Breast epithelium (tissue), 4 donors: ENCODE measurements around the gene TIMM44. TPM values are rescaled to one million over a fixed set of nuclear protein-coding genes. Genes with fewer than 3 reads are reported as not detected.

Experiments used
- DNase-seq, 2 donors: peaks; one replicate each; pipeline ENCODE4 v3.0.0-alpha.2; 2019; ENCODE audit warnings: low spot score in 2 of 2
- H3K27ac ChIP-seq, 2 donors: fragments of 200-600 bp; sonication (generic) in 1 of 2; one replicate each; pipeline ENCODE4 v1.5.1; 2016 to 2019; ENCODE audit warnings: mild to moderate bottlenecking in 1 of 2
- H3K27me3 ChIP-seq, 2 donors: fragments of 200-600 bp; sonication (generic) in 1 of 2; one replicate each; pipeline versions ENCODE4 v1.5.1 to v1.6.0; 2017 to 2019; ENCODE audit warnings: control low read depth in 1 of 2, mild to moderate bottlenecking in 1 of 2
- H3K36me3 ChIP-seq: fragments of 200-600 bp; one replicate; pipeline ENCODE4 v1.5.1; 2019
- H3K4me1 ChIP-seq, 2 donors: fragments of 200-600 bp; sonication (generic); one replicate each; pipeline ENCODE4 v1.5.1; 2016 to 2019; ENCODE audit warnings: control low read depth in 1 of 2
- H3K4me3 ChIP-seq, 3 donors: fragments of 200-600 bp; sonication (generic); 1 replicate in 2 of 3; 2 replicates in 1 of 3; pipeline ENCODE4 v1.5.1; 2016 to 2019; ENCODE audit warnings: mild to moderate bottlenecking in 3 of 3, moderate library complexity in 2 of 3
- H3K9me3 ChIP-seq, 2 donors: fragments of 200-600 bp; sonication (generic) in 1 of 2; one replicate each; pipeline ENCODE4 v1.5.1; 2016 to 2019; ENCODE audit warnings: control low read depth in 1 of 2
- CTCF ChIP-seq, 3 donors: fragments of 450-650 bp; IDR thresholded peaks; one replicate each; pipeline ENCODE4 v1.5.1; 2016 to 2017; ENCODE audit warnings: antibody characterized with exemption in 3 of 3, mild to moderate bottlenecking in 3 of 3, moderate library complexity in 3 of 3
- POLR2A ChIP-seq: fragments of 450-650 bp; IDR thresholded peaks from one replicate; pipeline ENCODE4 v1.6.1; 2016; ENCODE audit warnings: antibody characterized with exemption, mild to moderate bottlenecking, moderate library complexity
- POLR2AphosphoS5 ChIP-seq, 3 donors: sonication (generic); formaldehyde crosslinking; IDR thresholded peaks; one replicate each; pipeline ENCODE4 v1.6.1; 2017; ENCODE audit warnings: antibody characterized with exemption in 3 of 3
- intact Hi-C: fragments of 100-400 bp; cut with DNase I; formaldehyde crosslinking; loops from one replicate; pipeline ENCODE4 v1.15.1; 2023; ENCODE audit warnings: low total_unique reads
- total RNA-seq, 3 donors: library from RNA; depleted of rRNA; stranded (reverse); fragments of >200 nt; gene quantifications; one replicate each; pipeline ENCODE4 v1.1.0, GENCODE V29; 2016

TIMM44 gene
- total RNA-seq, 3 donors from 2014 or later, result 29.3 to 59.6 (median 57.8) TPM

DNA sequence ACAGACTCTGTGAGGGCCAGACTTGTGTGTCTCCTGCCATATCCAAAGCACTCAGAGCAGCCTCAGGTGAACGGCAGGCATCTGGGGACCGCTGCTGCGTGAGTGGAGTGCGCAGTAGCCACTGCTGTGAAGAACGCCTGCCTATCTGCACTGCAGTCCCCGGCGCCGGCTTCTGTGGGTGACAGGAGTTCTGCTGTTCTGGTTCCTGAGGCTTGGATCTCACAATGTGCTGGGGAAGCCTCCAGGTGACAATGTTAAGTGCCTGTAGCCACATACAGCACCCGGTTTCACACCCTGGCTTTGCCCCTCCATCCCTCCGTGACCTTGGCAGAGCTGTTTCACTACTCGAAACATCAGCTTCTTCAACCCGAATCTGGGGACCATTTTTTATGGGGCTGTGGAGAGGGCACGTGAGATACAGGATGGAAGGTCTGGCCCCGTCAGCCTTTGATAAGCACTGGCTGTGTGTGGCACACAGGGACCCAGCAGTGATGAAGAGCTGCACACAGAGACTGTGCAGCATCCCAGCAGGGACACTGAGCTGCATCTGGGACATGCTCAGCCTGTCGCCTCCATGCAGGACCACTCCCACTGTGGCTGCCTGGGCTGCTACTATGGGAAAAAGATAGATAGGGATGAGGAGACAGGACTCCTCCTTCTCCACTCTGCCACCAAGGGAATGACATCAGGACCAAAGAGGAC, 33.7 kb upstream of the TIMM44 start:
- intact Hi-C loops, result no loop called here
- Histone ChIP-seq H3K4me3 (no peak overlapping the region), H3K9me3 (no peaks in the 10 kb centered on the region), H3K27me3 (no peaks in the 10 kb centered on the region), H3K36me3 (peaks cover 6% of the 10 kb centered on the region), H3K4me1 (no peaks in the 10 kb centered on the region), H3K27ac (no peak overlapping the region)
- no peak for TF ChIP-seq CTCF (IDR thresholded peaks at IDR 0.05)
- no peak for TF ChIP-seq POLR2A
- TF ChIP-seq POLR2AphosphoS5 (IDR thresholded peaks at IDR 0.05), result no peak
- no peak for DNase-seq

DNA sequence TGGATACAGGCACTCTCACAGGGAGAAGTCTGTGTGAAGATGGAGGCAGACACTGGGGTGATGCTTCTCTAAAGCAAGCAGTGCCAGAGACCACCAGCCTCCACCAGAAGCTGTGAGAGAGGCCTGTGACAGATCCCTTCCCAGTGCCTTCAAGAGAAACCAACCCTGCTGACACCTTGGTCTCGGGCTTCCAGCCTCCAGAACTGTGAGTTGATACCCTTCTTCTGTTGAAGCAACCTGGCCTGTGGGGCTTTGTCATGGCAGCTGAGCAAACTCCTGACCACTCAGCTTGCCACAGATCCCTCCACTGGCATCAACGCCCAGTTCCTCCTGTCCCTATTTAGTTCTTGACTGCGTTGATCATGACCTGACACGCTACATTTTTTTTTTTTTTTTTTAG, 33.0 kb upstream of the TIMM44 start:
- no peak overlapping the region for H3K4me3 ChIP-seq
- DNase-seq, result no peak
- TF ChIP-seq POLR2AphosphoS5 (IDR thresholded peaks at IDR 0.05) (no peak), CTCF (IDR thresholded peaks at IDR 0.05) (no peak), POLR2A (no peak)
- intact Hi-C loops, result no loop called here
- H3K36me3 ChIP-seq, result peaks cover 6% of the 10 kb centered on the region
- no peak overlapping the region for H3K27ac ChIP-seq
- no peaks in the 10 kb centered on the region for H3K4me1 ChIP-seq
- no peaks in the 10 kb centered on the region for H3K9me3 ChIP-seq
- H3K27me3 ChIP-seq, result no peaks in the 10 kb centered on the region

- Histone ChIP-seq H3K36me3 (no peaks in the 10 kb centered on the region), H3K9me3 (no peaks in the 10 kb centered on the region), H3K4me3 (no peak overlapping the region), H3K27ac (no peak overlapping the region), H3K4me1 (no peaks in the 10 kb centered on the region), H3K27me3 (no peaks in the 10 kb centered on the region)
- TF ChIP-seq POLR2AphosphoS5 (IDR thresholded peaks at IDR 0.05), result no peak
- no peak for TF ChIP-seq CTCF (IDR thresholded peaks at IDR 0.05)
- no peak for TF ChIP-seq POLR2A
- no peak for DNase-seq
- intact Hi-C loops, result no loop called here
Measured at GRCh38 chr19:7975037-7975436, 31.6 kb upstream of the TIMM44 start.

DNA sequence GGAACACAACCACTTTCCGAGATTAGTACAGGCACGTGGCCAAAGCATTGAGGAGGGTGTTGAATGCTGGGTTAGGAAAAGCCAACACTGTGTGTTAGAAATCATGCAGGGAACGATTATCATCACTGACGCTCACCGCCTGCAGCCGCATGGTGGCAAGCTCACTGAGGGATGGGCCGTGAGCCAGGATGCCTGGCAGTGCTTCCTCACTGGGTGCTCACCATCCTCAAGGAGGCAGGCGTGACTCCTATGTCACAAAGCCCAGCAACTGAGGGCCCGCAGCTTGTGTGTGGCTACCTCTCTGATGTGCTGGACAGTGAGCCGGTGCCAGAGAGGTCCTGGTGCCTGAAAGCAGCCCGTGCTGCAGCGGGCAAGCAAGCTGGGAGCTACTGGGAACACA, 30.4 kb upstream of the TIMM44 start:
- no peak overlapping the region for H3K27ac ChIP-seq
- no peaks in the 10 kb centered on the region for H3K4me1 ChIP-seq
- no peaks in the 10 kb centered on the region for H3K36me3 ChIP-seq
- no peak for DNase-seq
- no peaks in the 10 kb centered on the region for H3K9me3 ChIP-seq
- H3K27me3 ChIP-seq, result no peaks in the 10 kb centered on the region
- no peak for TF ChIP-seq POLR2A
- TF ChIP-seq CTCF (IDR thresholded peaks at IDR 0.05), result no peak
- TF ChIP-seq POLR2AphosphoS5 (IDR thresholded peaks at IDR 0.05), result no peak
- H3K4me3 ChIP-seq, result no peak overlapping the region
- intact Hi-C loops, result no loop called here

- no peaks in the 10 kb centered on the region for H3K36me3 ChIP-seq
- intact Hi-C loops, result no loop called here
- DNase-seq, result no peak
Measured at GRCh38 chr19:7971553-7972520, 28.4 kb upstream of the TIMM44 start.

More at GRCh38 chr19:7971553-7972520, 28.4 kb upstream of the TIMM44 start:
- TF ChIP-seq CTCF (IDR thresholded peaks at IDR 0.05) (no peak), POLR2AphosphoS5 (IDR thresholded peaks at IDR 0.05) (no peak), POLR2A (no peak)
- H3K4me3 ChIP-seq, result no peak overlapping the region
- H3K9me3 ChIP-seq, result no peaks in the 10 kb centered on the region
- no peaks in the 10 kb centered on the region for H3K27me3 ChIP-seq
- no peaks in the 10 kb centered on the region for H3K4me1 ChIP-seq
- no peak overlapping the region for H3K27ac ChIP-seq
